Thyroid gland (tissue), 4 donors: ENCODE results near the gene LIMS1.

Experiments
- POLR2A ChIP-seq, 2 donors: fragments of 450-650 bp; IDR thresholded peaks; one replicate each; pipeline ENCODE4 v1.6.1; 2017; ENCODE audit warnings: antibody characterized with exemption in 2 of 2, mild to moderate bottlenecking in 2 of 2, moderate library complexity in 1 of 2
- TF ChIP-seq, protein P1 (sequence below), 6 experiments: fragments of 200-600 bp in 3 of 6; fragments of 450-650 bp in 3 of 6; sonication (generic) in 3 of 6; IDR thresholded peaks; one replicate each; pipeline ENCODE4 v1.5.1; 2016 to 2019; ENCODE audit warnings: antibody characterized with exemption in 6 of 6, mild to moderate bottlenecking in 2 of 6, inconsistent platforms in 1 of 6, moderate library complexity in 1 of 6

DNA sequence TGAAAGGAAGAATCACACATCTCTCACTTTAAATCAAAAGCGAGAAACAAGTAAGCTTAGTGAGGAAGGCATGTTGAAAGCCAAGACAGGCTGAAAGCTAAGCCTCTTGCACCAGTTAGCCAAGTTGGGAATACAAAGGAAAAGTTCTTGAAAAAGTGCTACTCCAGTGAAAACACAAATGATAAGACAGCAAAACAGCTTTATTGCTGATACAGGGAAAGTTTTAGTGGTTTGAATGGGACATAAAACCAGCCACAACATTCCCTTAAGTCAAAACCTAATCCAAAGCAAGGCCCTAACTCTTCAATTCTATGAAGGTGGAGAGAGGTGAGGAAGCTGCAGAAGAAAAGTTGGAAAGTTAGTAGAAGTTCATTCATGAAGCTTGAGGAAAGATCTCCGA lies 28.0 kb downstream of the LIMS1 start:
- TF ChIP-seq, protein P1, sequence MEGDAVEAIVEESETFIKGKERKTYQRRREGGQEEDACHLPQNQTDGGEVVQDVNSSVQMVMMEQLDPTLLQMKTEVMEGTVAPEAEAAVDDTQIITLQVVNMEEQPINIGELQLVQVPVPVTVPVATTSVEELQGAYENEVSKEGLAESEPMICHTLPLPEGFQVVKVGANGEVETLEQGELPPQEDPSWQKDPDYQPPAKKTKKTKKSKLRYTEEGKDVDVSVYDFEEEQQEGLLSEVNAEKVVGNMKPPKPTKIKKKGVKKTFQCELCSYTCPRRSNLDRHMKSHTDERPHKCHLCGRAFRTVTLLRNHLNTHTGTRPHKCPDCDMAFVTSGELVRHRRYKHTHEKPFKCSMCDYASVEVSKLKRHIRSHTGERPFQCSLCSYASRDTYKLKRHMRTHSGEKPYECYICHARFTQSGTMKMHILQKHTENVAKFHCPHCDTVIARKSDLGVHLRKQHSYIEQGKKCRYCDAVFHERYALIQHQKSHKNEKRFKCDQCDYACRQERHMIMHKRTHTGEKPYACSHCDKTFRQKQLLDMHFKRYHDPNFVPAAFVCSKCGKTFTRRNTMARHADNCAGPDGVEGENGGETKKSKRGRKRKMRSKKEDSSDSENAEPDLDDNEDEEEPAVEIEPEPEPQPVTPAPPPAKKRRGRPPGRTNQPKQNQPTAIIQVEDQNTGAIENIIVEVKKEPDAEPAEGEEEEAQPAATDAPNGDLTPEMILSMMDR (IDR thresholded peaks at IDR 0.05): no peak
- TF ChIP-seq POLR2A (IDR thresholded peaks at IDR 0.05): no peak
